Kidney (tissue), 14 donors: Measurements from ENCODE around the gene CALML3. TPM values are rescaled to one million over a fixed set of nuclear protein-coding genes. Genes with fewer than 3 reads are reported as not detected.
A peak's percentile ranks its signal among the peaks of the same experiment; 100 is the strongest.

Experiments
- DNase-seq, 5 donors: peaks; one replicate each; pipeline ENCODE4 v3.0.0-alpha.2; 2013 to 2020
- FAIRE-seq: peaks from 2 replicates; lab custom pipeline; 2012; peaks lifted over from hg19 to GRCh38; lab: Jason Lieb, UNC
- H3K27ac ChIP-seq, 2 donors: one replicate each; pipeline ENCODE4 v1.7.0; 2013; ENCODE audit warnings: low read depth in 2 of 2, low read length in 2 of 2, inconsistent platforms in 1 of 2
- H3K27me3 ChIP-seq: one replicate; pipeline ENCODE4 v1.7.1; 2013; ENCODE audit warnings: low read length, inconsistent platforms; ENCODE audit not compliant: control insufficient read depth, insufficient read depth
- H3K36me3 ChIP-seq, 3 donors: one replicate each; pipeline versions ENCODE4 v1.7.0 to v1.7.1; 2013; ENCODE audit warnings: low read length in 3 of 3, control low read depth in 1 of 3, inconsistent platforms in 1 of 3; ENCODE audit not compliant: insufficient read depth in 3 of 3, control insufficient read depth in 2 of 3
- H3K4me1 ChIP-seq, 3 donors: one replicate each; pipeline versions ENCODE4 v1.7.0 to v1.7.1; 2013; ENCODE audit warnings: low read length in 3 of 3, inconsistent platforms in 1 of 3, low read depth in 1 of 3; ENCODE audit not compliant: control insufficient read depth in 2 of 3, insufficient read depth in 2 of 3
- H3K4me3 ChIP-seq, 3 donors: one replicate each; pipeline versions ENCODE4 v1.7.0 to v1.8.1; 2013; ENCODE audit warnings: low read length in 3 of 3, control low read depth in 1 of 3, inconsistent platforms in 1 of 3
- H3K9ac ChIP-seq, 3 donors: one replicate each; pipeline versions ENCODE4 v1.7.0 to v1.7.1; 2013; ENCODE audit warnings: low read length in 3 of 3, control low read depth in 1 of 3, inconsistent platforms in 1 of 3
- H3K9me3 ChIP-seq, 3 donors: one replicate each; pipeline versions ENCODE4 v1.7.0 to v1.7.1; 2013; ENCODE audit warnings: low read length in 3 of 3, control low read depth in 1 of 3, inconsistent platforms in 1 of 3; ENCODE audit not compliant: control insufficient read depth in 2 of 3, insufficient read depth in 1 of 3
- intact Hi-C: fragments of 100-400 bp; cut with DNase I; formaldehyde crosslinking; loops from one replicate; pipeline ENCODE4 v1.11.1; 2022
- polyA plus RNA-seq: library from polyadenylated mRNA; stranded (reverse); fragments of 350-450 nt; fragmentation: Illumina TruSeq; extraction: RNeasy Lipid Tissue Mini Kit (QIAGEN cat#74804); gene quantifications from one replicate; pipeline ENCODE4 v1.2.3, GENCODE V29; 2014; ENCODE audit warnings: low read depth, low replicate concordance; ENCODE audit not compliant: insufficient read depth
- total RNA-seq: library from RNA; stranded (reverse); fragmentation: NEBNext Ultra II Directional; extraction: Animal tissue kit (Norgen Biotek cat#: 25700); gene quantifications from one replicate; pipeline ENCODE4 v1.2.1, GENCODE V29; 2021
- TF ChIP-seq, protein P1 (sequence below): IDR thresholded peaks from 3 replicates; pipeline ENCODE4 v1.5.1; 2012; ENCODE audit warnings: mild to moderate bottlenecking, moderate library complexity, borderline replicate concordance; ENCODE audit not compliant: insufficient read depth; ENCODE audit errors: extremely low read depth
- donor health status: control.
- donor health status: control.
- donor health status: control.
- donor health status: control.
- donor health status: control.
- donor health status: DM: yes; HTN: yes; CAD: no.
- donor health status: Normal renal cell carcinoma (clear cell type).

CALML3 gene
- total and polyA plus RNA-seq, 2 donors from 2014 or later = 15.9 TPM; not detected in 1

- FAIRE-seq (no peak), DNase-seq (peak in 2 of 5 donors; percentile 15 to 19)
- intact Hi-C loops = no loop called here
- Histone ChIP-seq H3K9ac (no peak overlapping the region), H3K27me3 (no peaks in the 10 kb centered on the region), H3K4me3 (no peak overlapping the region), H3K9me3 (no peaks in the 10 kb centered on the region), H3K4me1 (peaks cover 0 to 3% (median 0%) of the 10 kb centered on the region in 3 donors), H3K27ac (no peak overlapping the region), H3K36me3 (no peaks in the 10 kb centered on the region)
- TF ChIP-seq, protein P1, sequence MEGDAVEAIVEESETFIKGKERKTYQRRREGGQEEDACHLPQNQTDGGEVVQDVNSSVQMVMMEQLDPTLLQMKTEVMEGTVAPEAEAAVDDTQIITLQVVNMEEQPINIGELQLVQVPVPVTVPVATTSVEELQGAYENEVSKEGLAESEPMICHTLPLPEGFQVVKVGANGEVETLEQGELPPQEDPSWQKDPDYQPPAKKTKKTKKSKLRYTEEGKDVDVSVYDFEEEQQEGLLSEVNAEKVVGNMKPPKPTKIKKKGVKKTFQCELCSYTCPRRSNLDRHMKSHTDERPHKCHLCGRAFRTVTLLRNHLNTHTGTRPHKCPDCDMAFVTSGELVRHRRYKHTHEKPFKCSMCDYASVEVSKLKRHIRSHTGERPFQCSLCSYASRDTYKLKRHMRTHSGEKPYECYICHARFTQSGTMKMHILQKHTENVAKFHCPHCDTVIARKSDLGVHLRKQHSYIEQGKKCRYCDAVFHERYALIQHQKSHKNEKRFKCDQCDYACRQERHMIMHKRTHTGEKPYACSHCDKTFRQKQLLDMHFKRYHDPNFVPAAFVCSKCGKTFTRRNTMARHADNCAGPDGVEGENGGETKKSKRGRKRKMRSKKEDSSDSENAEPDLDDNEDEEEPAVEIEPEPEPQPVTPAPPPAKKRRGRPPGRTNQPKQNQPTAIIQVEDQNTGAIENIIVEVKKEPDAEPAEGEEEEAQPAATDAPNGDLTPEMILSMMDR = no peak
Measured at GRCh38 chr10:5530846-5531557, 6.2 kb downstream of the CALML3 start.

- no peak for FAIRE-seq
- Histone ChIP-seq H3K4me1 (no peaks in the 10 kb centered on the region), H3K27ac (no peak overlapping the region)
Measured at GRCh38 chr10:5531558-5532306, 7.0 kb downstream of the CALML3 start.

GRCh38 chr10:5532307-5532605 is 7.5 kb downstream of the CALML3 start:
- intact Hi-C loops = no loop called here
- DNase-seq (peak in 1 of 5 donors; percentile 11), FAIRE-seq (no peak)

More at GRCh38 chr10:5531558-5532306, 7.0 kb downstream of the CALML3 start:
- intact Hi-C loops = no loop called here
- no peak overlapping the region for H3K9ac ChIP-seq
- no peaks in the 10 kb centered on the region for H3K27me3 ChIP-seq
- TF ChIP-seq, protein P1 = no peak
- H3K4me3 ChIP-seq = no peak overlapping the region
- no peaks in the 10 kb centered on the region for H3K36me3 ChIP-seq
- peak in 2 of 5 donors; percentile 19 to 26 for DNase-seq
- H3K9me3 ChIP-seq = no peaks in the 10 kb centered on the region

More at GRCh38 chr10:5532307-5532605, 7.5 kb downstream of the CALML3 start:
- no peaks in the 10 kb centered on the region for H3K27me3 ChIP-seq
- H3K36me3 ChIP-seq = no peaks in the 10 kb centered on the region
- no peaks in the 10 kb centered on the region for H3K4me1 ChIP-seq
- no peak overlapping the region for H3K27ac ChIP-seq
- no peaks in the 10 kb centered on the region for H3K9me3 ChIP-seq
- TF ChIP-seq, protein P1 = no peak
- no peak overlapping the region for H3K9ac ChIP-seq
- no peak overlapping the region for H3K4me3 ChIP-seq
